GM12865 (cell line): ENCODE data around the gene LRP1.

Experiments
- DNase-seq: peaks from one replicate; pipeline ENCODE4 v3.0.0; 2010; ENCODE audit warnings: low read depth
- H3K4me3 ChIP-seq: 2 replicates; pipeline ENCODE4 v1.5.1; 2011; ENCODE audit warnings: mild to moderate bottlenecking, low read depth, low read length, control low read depth
- TF ChIP-seq, protein P1 (sequence below): IDR thresholded peaks from 2 replicates; pipeline ENCODE4 v1.5.1; 2011; ENCODE audit warnings: low read length, control low read depth, low read depth, inconsistent platforms; ENCODE audit not compliant: insufficient read depth; ENCODE audit errors: missing control alignments

The LRP1 gene

DNA sequence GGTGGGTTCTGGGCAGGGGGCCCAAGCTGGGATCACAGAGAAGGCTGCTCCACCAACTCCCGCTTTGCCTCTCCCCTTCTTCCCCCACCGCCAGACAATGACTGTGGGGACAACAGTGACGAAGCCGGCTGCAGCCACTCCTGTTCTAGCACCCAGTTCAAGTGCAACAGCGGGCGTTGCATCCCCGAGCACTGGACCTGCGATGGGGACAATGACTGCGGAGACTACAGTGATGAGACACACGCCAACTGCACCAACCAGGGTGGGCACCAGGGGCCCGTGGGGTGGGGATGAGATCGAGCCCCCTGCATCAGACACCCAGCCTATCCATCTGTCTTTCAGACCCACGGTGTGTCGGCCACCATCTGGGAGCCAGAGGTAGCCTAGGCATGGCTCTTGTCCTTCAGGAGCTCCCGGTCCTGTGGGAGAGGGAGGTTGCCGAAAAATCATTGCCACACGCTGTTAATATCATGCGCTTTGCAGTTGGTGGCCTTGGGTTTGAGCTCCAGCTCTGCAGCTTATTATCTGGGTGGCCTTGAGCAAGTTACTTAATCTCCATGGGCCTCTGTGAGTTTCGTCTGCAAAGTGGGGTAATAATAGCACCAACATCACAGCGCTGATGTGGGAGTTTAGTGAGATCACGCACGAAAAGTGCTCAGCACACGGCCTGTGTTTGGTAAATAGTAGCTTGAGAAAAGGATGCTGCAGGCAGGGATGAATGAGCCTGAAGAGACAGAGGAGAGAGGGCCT is 40.9 kb downstream of the LRP1 start:
- DNase-seq = no peak
- H3K4me3 ChIP-seq = no peak overlapping the region
- TF ChIP-seq, protein P1, sequence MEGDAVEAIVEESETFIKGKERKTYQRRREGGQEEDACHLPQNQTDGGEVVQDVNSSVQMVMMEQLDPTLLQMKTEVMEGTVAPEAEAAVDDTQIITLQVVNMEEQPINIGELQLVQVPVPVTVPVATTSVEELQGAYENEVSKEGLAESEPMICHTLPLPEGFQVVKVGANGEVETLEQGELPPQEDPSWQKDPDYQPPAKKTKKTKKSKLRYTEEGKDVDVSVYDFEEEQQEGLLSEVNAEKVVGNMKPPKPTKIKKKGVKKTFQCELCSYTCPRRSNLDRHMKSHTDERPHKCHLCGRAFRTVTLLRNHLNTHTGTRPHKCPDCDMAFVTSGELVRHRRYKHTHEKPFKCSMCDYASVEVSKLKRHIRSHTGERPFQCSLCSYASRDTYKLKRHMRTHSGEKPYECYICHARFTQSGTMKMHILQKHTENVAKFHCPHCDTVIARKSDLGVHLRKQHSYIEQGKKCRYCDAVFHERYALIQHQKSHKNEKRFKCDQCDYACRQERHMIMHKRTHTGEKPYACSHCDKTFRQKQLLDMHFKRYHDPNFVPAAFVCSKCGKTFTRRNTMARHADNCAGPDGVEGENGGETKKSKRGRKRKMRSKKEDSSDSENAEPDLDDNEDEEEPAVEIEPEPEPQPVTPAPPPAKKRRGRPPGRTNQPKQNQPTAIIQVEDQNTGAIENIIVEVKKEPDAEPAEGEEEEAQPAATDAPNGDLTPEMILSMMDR = no peak

DNA sequence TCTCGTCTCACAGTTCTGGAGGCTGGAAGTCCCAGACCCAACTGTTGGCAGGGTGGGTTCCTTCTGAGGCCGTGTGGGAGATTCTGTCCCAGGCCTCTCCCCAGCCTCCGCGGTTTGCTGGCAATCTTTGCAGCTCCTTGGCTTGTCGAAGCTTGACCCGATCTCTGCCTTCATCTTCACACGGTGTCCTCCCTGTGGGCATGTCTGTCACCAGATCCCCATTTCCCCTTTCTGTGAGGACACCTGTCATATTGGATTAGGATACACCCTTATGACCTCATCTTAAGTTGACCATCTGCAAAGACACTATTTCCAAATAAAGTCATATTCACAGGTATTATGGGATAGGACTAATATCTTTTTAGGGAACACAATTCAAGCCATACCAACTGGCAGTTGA is 41.7 kb downstream of the LRP1 start:
- no peak for DNase-seq
- H3K4me3 ChIP-seq = no peak overlapping the region
- TF ChIP-seq, protein P1 = no peak

DNA sequence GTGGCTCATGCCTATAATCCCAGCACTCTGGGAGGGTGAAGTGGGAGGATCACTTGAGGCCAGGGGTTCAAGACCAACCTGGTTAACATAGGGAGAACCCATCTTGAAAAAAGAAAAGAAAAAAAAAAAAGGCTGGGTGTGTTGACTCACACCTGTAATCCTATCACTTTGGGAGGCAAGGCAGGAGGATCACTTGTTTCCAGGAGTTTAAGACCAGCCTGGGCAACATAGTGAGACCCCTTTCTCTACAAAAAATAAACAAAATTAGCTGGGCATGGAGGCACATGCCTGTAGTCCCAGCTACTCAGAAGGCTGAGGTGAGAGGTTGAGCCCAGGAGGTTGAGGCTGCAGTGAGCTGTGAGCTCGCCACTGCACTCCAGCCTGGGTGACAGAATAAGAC is 42.1 kb downstream of the LRP1 start:
- TF ChIP-seq, protein P1 = no peak
- DNase-seq = no peak
- H3K4me3 ChIP-seq = no peak overlapping the region

DNA sequence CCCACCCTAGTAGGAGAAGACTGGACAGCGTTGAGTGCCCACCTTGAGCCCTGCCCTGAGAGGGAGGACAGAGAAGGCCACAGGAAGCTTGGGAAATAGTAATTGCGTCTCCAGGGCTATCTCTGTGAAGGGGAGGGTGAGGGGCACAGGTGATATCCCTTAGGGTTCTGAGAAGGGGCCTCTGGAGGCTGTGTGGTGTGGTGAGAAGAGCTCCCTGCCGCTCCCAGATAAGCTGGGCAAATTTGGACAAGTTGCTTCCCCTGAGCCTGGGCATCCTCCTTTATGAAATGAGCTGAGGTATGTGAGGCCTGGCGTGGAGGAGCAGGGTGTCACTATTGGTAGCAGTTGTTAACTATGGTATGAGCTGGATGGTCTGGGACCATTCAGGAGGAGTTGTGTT is 42.6 kb downstream of the LRP1 start:
- H3K4me3 ChIP-seq = no peak overlapping the region
- TF ChIP-seq, protein P1 = no peak
- no peak for DNase-seq

DNA sequence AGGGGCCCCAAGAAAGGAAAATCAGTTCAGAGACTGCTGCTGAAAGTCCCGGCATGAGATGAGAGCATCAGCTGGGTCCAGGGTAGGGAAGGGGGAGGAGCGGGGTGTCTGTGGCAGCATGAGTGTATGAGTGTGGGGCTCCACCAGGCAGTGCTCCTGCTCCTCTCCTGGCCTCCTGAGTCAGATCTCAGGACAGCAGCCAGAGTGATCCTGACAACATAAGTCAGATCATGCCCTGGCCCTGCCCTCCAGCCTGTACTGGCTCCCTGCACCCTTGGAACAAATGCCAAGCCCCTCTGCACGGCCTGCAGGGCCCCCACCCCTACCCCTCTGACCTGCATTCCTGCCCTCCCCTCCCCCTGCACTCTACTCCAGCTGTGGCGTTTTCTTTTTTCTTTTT is 43.4 kb downstream of the LRP1 start:
- no peak overlapping the region for H3K4me3 ChIP-seq
- TF ChIP-seq, protein P1 = no peak
- DNase-seq = no peak

DNA sequence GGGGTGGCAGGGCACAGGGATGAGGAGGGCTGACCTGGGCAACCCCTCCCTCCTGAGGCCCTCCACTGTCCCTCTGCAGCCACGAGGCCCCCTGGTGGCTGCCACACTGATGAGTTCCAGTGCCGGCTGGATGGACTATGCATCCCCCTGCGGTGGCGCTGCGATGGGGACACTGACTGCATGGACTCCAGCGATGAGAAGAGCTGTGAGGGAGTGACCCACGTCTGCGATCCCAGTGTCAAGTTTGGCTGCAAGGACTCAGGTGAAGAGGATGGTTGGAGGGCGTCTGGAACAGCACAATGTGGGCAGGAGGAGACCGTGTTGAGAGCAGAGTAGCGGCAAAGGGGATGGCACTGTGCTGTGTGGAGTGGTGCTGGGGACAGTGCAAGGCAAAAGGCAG is 44.8 kb downstream of the LRP1 start:
- no peak overlapping the region for H3K4me3 ChIP-seq
- DNase-seq = no peak
- TF ChIP-seq, protein P1 = peak; percentile 69

DNA sequence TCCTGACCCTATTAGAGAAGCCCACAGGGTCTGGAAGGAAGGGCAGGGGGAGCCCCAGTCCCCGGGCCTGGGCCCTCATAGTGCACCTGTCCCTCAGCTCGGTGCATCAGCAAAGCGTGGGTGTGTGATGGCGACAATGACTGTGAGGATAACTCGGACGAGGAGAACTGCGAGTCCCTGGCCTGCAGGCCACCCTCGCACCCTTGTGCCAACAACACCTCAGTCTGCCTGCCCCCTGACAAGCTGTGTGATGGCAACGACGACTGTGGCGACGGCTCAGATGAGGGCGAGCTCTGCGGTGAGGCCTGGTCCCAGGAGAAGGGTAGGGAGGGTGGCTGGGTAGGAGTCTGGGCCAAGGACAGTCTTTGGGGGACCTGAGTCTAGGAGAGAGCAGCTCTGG is 45.4 kb downstream of the LRP1 start:
- no peak overlapping the region for H3K4me3 ChIP-seq
- TF ChIP-seq, protein P1 = no peak
- DNase-seq = no peak
